Colonic mucosa (tissue), 4 donors: ENCODE measurements around the gene STK32B. TPM values are rescaled to one million over a fixed set of nuclear protein-coding genes. Genes with fewer than 3 reads are reported as not detected.

Experiments
- DNase-seq: peaks from one replicate; pipeline ENCODE4 v3.0.0-alpha.2; 2020
- H3K27ac ChIP-seq: fragments of 200-600 bp; one replicate; pipeline ENCODE4 v1.8.0; 2021
- H3K27me3 ChIP-seq: fragments of 200-600 bp; one replicate; pipeline ENCODE4 v1.8.0; 2021
- H3K36me3 ChIP-seq: fragments of 200-600 bp; one replicate; pipeline ENCODE4 v1.8.0; 2021
- H3K4me1 ChIP-seq: fragments of 200-600 bp; one replicate; pipeline ENCODE4 v1.8.0; 2021; ENCODE audit warnings: mild to moderate bottlenecking
- H3K4me3 ChIP-seq: fragments of 200-600 bp; one replicate; pipeline ENCODE4 v1.8.0; 2021
- H3K9ac ChIP-seq, 2 donors: one replicate each; pipeline ENCODE4 v1.7.0; 2013; ENCODE audit warnings: control low read depth in 2 of 2, low read depth in 2 of 2, low read length in 2 of 2
- H3K9me3 ChIP-seq: fragments of 200-600 bp; one replicate; pipeline ENCODE4 v1.8.0; 2021
- intact Hi-C: fragments of 100-400 bp; cut with DNase I; formaldehyde crosslinking; loops from one replicate; pipeline ENCODE4 v1.14.1; 2022
- total RNA-seq, 2 donors: library from RNA; stranded (reverse); fragmentation: NEBNext Ultra II Directional in 1 of 2; extraction: Animal tissue kit (Norgen Biotek cat#: 25700) in 1 of 2; gene quantifications; one replicate each; pipeline ENCODE4 v1.2.1, GENCODE V29; 2021
- TF ChIP-seq, protein P1 (sequence below): fragments of 200-600 bp; IDR thresholded peaks from one replicate; pipeline ENCODE4 v1.8.0; 2022; ENCODE audit warnings: antibody characterized with exemption, mild to moderate bottlenecking
- donor health status: healthy.
- donor health status: DM: no; HTN: no; CAD: no.
- donor health status: DM: no; HTN: no; CAD: no.

STK32B gene
- total RNA-seq, 2 donors from 2014 or later = 0.64 to 0.82 TPM

DNA sequence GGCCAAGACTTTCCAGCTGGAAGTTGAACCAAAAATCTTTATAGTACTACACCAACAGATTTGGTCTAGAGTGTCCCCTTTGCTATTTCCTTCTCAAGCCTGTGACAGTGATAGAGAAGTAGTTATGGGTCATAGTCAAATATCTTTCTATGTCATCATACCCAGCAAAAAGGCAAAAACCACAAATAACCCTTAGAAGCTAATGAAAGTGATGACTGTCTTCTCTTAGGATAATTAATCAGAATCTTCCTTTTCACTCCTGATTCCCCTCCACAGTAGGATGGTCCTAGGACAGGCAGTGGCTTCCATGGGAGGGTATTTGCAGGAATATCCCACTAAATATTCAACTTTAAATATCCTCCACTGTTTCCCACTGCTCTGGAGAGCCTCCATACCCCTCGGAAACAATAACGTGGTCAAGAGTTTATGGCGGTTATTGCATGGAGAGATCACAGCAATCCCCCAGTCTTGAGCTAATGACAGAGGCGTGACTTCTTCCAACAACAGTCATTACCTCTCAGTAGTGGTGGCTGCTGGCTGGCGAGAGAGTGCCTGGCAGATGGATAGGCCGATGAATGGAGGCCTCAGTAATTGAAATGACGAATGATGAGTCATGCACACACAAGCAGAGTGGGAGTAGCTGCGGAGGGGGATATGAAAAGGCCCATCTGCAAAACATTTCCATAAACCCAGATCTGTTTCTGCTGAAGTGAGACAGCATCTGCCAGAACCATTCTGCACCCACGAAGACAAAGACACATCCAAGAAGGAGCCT lies 154.9 kb downstream of the STK32B start:
- intact Hi-C loops = no loop called here
- no peaks in the 10 kb centered on the region for H3K4me1 ChIP-seq
- no peaks in the 10 kb centered on the region for H3K27me3 ChIP-seq
- H3K9ac ChIP-seq = no peak overlapping the region
- H3K36me3 ChIP-seq = no peaks in the 10 kb centered on the region
- H3K4me3 ChIP-seq = no peak overlapping the region
- no peak overlapping the region for H3K27ac ChIP-seq
- DNase-seq = peak; percentile 21
- TF ChIP-seq, protein P1, sequence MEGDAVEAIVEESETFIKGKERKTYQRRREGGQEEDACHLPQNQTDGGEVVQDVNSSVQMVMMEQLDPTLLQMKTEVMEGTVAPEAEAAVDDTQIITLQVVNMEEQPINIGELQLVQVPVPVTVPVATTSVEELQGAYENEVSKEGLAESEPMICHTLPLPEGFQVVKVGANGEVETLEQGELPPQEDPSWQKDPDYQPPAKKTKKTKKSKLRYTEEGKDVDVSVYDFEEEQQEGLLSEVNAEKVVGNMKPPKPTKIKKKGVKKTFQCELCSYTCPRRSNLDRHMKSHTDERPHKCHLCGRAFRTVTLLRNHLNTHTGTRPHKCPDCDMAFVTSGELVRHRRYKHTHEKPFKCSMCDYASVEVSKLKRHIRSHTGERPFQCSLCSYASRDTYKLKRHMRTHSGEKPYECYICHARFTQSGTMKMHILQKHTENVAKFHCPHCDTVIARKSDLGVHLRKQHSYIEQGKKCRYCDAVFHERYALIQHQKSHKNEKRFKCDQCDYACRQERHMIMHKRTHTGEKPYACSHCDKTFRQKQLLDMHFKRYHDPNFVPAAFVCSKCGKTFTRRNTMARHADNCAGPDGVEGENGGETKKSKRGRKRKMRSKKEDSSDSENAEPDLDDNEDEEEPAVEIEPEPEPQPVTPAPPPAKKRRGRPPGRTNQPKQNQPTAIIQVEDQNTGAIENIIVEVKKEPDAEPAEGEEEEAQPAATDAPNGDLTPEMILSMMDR = no peak
- H3K9me3 ChIP-seq = no peaks in the 10 kb centered on the region

DNA sequence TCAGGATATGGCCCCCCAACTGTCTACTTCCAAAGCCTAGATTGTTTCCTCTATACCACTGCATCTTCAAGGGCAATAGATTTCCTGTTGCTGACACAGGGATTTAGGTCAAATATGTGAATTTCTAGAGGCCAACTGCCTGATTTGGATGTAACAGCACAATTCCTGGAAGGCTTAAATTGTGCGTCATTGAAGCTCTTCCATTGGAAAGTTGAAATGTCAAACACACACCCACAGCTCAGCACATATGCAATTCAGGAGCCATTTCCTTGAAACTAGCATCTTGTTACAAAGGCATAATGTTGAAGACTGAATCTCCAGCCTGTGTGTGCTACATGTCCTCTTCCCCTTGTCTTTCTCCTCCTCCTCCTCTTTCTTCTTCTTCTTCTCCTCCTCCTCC lies 158.6 kb downstream of the STK32B start:
- Histone ChIP-seq H3K36me3 (no peaks in the 10 kb centered on the region), H3K9me3 (no peaks in the 10 kb centered on the region), H3K4me1 (no peaks in the 10 kb centered on the region), H3K9ac (no peak overlapping the region), H3K27ac (no peak overlapping the region), H3K27me3 (no peaks in the 10 kb centered on the region), H3K4me3 (no peak overlapping the region)
- intact Hi-C loops = no loop called here
- TF ChIP-seq, protein P1 = no peak
- DNase-seq = no peak

DNA sequence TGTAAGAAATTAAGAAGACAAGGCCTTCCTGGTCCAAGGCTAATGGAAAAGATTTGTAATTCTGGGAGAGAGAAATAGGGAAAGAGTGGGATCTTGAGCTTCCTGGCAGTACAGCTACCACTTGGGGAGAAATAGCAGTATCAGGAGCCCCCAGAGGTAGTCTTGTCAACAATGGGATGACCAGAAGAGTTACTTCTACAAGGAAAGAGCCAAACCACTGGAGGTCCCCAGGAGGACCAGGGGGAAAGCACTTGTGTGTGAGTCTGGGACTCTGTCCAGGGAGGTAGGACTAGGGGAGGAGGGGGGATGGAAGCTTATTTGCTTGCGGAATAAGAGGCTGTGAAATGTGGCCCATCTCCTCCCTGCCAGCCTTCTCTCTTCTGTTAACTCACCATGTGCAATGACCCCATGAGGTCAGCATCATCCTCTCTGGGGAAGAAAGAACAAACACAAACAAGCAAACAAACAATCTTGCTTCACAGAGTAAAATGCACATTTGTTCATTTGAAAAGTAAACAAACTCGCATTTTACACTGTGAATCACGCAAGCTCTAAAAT lies 160.1 kb downstream of the STK32B start:
- H3K27ac ChIP-seq = no peak overlapping the region
- H3K9me3 ChIP-seq = no peaks in the 10 kb centered on the region
- H3K27me3 ChIP-seq = no peaks in the 10 kb centered on the region
- TF ChIP-seq, protein P1 = no peak
- H3K9ac ChIP-seq = no peak overlapping the region
- no peaks in the 10 kb centered on the region for H3K36me3 ChIP-seq
- intact Hi-C loops = no loop called here
- H3K4me1 ChIP-seq = no peaks in the 10 kb centered on the region
- no peak for DNase-seq
- no peak overlapping the region for H3K4me3 ChIP-seq

DNA sequence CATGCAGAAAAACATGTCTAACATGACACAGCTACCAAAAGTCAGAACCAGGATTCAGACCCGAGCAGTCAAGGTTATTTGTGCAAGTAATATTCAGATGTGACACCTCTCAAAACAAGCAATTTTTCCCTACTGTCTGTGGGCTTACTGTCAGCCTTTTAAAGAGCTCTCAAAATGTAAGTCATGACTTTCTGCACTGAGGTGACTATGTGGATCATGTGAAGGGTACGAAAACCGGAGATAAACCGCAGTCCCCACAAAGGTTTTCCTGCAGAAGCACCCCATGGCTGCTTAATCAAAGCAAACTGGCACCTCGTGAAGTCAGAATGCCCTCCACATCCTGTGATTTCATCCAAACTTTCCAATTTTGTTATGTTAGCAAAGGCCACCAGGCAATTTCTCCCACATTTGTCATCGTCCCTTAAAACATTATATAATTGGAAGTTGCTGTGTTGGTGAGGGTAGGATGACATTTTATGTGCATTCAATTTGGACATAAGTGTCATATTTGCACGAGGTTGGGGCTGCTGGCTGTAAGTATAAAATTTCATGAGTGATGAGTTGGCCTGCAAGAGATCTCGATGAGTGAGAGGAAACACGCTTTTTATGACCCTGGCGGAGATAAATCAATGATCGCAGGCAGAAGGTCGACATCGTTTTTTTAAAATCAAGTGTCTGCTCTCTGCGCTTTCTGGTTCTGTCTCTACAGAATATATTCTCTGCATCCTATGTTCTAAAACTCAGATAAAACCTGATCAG lies 161.2 kb downstream of the STK32B start:
- no peaks in the 10 kb centered on the region for H3K36me3 ChIP-seq
- H3K4me3 ChIP-seq = no peak overlapping the region
- no peaks in the 10 kb centered on the region for H3K4me1 ChIP-seq
- H3K27ac ChIP-seq = no peak overlapping the region
- no peaks in the 10 kb centered on the region for H3K27me3 ChIP-seq
- intact Hi-C loops = no loop called here
- no peaks in the 10 kb centered on the region for H3K9me3 ChIP-seq
- TF ChIP-seq, protein P1 = no peak
- H3K9ac ChIP-seq = no peak overlapping the region
- no peak for DNase-seq

DNA sequence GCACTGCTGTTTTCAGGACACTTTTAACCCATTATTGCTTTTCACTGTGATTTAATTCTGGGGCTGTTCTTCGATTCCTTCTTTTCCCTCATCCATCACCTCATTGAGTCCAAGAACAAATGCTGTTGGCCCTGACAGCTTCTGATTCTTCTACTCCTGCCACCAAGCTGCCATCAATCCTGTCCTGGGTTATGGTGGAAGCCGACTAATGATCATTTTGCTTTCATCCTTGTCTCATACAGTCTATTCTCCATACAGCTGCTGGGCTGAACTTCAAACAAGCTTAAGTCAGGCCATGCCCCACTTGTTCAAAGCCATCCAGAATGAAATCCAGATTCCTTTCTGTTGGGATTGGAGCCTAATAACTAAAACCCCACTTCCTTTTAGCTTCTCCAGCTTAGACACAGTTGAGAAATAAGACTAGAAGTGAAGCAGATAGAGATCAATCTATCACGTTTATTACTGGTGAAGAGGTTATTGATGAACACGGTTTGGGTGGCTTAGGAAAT lies 161.9 kb downstream of the STK32B start:
- H3K9me3 ChIP-seq = no peaks in the 10 kb centered on the region
- intact Hi-C loops = no loop called here
- no peak overlapping the region for H3K4me3 ChIP-seq
- H3K4me1 ChIP-seq = no peaks in the 10 kb centered on the region
- no peaks in the 10 kb centered on the region for H3K27me3 ChIP-seq
- H3K9ac ChIP-seq = no peak overlapping the region
- no peak overlapping the region for H3K27ac ChIP-seq
- DNase-seq = no peak
- TF ChIP-seq, protein P1 = no peak
- H3K36me3 ChIP-seq = no peaks in the 10 kb centered on the region
